Measurements from ENCODE around the gene CDH23. TPM values are rescaled to one million over a fixed set of nuclear protein-coding genes. Genes with fewer than 3 reads are reported as not detected.

CDH23 gene
- total and polyA plus RNA-seq, 2 donors (not counting 1 experiment from before 2014, with no cell fraction given), result 0.01 to 0.17 TPM

- Histone ChIP-seq H3K9me3 (ENCODE audit: control insufficient read depth, insufficient read depth, low read depth, low read length) (no peaks in the 10 kb centered on the region), H4K20me1 (ENCODE audit: control insufficient read depth, extremely low read depth, insufficient read depth, low read length) (no peaks in the 10 kb centered on the region), H3K27me3 (ENCODE audit: control insufficient read depth, insufficient read depth, low read length) (peaks cover 3% of the 10 kb centered on the region), H3K4me3 (replicated peaks in 1 of 4; ENCODE audit: control extremely low read depth in 1 of 4, insufficient read depth in 1 of 4, low read depth in 3 of 4, low read length in 4 of 4) (no peak overlapping the region), H3K4me2 (ENCODE audit: extremely low read depth, insufficient read depth, low read length) (no peak overlapping the region), H2AFZ (ENCODE audit: low read length) (no peak overlapping the region), H3K9ac (ENCODE audit: insufficient read depth, low read length) (no peak overlapping the region), H3K79me2 (ENCODE audit: control insufficient read depth, insufficient read depth, low read length) (no peaks in the 10 kb centered on the region), H3K36me3 (ENCODE audit: control insufficient read depth, insufficient read depth, low read length) (no peaks in the 10 kb centered on the region), H3K27ac (ENCODE audit: insufficient read depth, low read length) (no peak overlapping the region), H3K4me1 (ENCODE audit: control insufficient read depth, extremely low read depth, insufficient read depth, low read length) (no peaks in the 10 kb centered on the region)
- no peak for DNase-seq (ENCODE audit: low read depth in 2 of 2)
- TF ChIP-seq EZH2 (IDR thresholded peaks at IDR 0.05; ENCODE audit: low read length, missing control alignments), result no peak
These were observed 402.4 kb downstream of the CDH23 start for GRCh38 chr10:71799112-71799511.

GRCh38 chr10:71799608-71800453, 403.1 kb downstream of the CDH23 start:
- H2AFZ ChIP-seq (ENCODE audit: low read length), result no peak overlapping the region
- no peaks in the 10 kb centered on the region for H3K9me3 ChIP-seq (ENCODE audit: control insufficient read depth, insufficient read depth, low read depth, low read length)
- no peaks in the 10 kb centered on the region for H3K4me1 ChIP-seq (ENCODE audit: control insufficient read depth, extremely low read depth, insufficient read depth, low read length)
- H3K79me2 ChIP-seq (ENCODE audit: control insufficient read depth, insufficient read depth, low read length), result no peaks in the 10 kb centered on the region
- H3K4me2 ChIP-seq (ENCODE audit: extremely low read depth, insufficient read depth, low read length), result no peak overlapping the region
- no peak overlapping the region for H3K9ac ChIP-seq (ENCODE audit: insufficient read depth, low read length)
- no peak for TF ChIP-seq EZH2 (IDR thresholded peaks at IDR 0.05; ENCODE audit: low read length, missing control alignments)
- TF ChIP-seq CTCF (conservative IDR thresholded peaks at IDR 0.05 in 1 of 2, IDR thresholded peaks at IDR 0.05 in 1 of 2; ENCODE audit: low read depth in 1 of 2, low read length in 2 of 2), result no peak
- no peak overlapping the region for H3K4me3 ChIP-seq (replicated peaks in 1 of 4; ENCODE audit: control extremely low read depth in 1 of 4, insufficient read depth in 1 of 4, low read depth in 3 of 4, low read length in 4 of 4)
- no peaks in the 10 kb centered on the region for H3K36me3 ChIP-seq (ENCODE audit: control insufficient read depth, insufficient read depth, low read length)
- no peaks in the 10 kb centered on the region for H4K20me1 ChIP-seq (ENCODE audit: control insufficient read depth, extremely low read depth, insufficient read depth, low read length)
- DNase-seq (ENCODE audit: low read depth in 2 of 2), result no peak
- no peak overlapping the region for H3K27ac ChIP-seq (ENCODE audit: insufficient read depth, low read length)
- H3K27me3 ChIP-seq (ENCODE audit: control insufficient read depth, insufficient read depth, low read length), result no peaks in the 10 kb centered on the region

GRCh38 chr10:71801361-71801760, 404.6 kb downstream of the CDH23 start:
- H3K79me2 ChIP-seq (ENCODE audit: control insufficient read depth, insufficient read depth, low read length), result no peaks in the 10 kb centered on the region
- no peak overlapping the region for H3K27ac ChIP-seq (ENCODE audit: insufficient read depth, low read length)
- no peak overlapping the region for H2AFZ ChIP-seq (ENCODE audit: low read length)
- H3K9ac ChIP-seq (ENCODE audit: insufficient read depth, low read length), result no peak overlapping the region
- H3K4me3 ChIP-seq (replicated peaks in 1 of 4; ENCODE audit: control extremely low read depth in 1 of 4, insufficient read depth in 1 of 4, low read depth in 3 of 4, low read length in 4 of 4), result no peak overlapping the region
- no peaks in the 10 kb centered on the region for H4K20me1 ChIP-seq (ENCODE audit: control insufficient read depth, extremely low read depth, insufficient read depth, low read length)
- H3K36me3 ChIP-seq (ENCODE audit: control insufficient read depth, insufficient read depth, low read length), result no peaks in the 10 kb centered on the region
- no peak for DNase-seq (ENCODE audit: low read depth in 2 of 2)
- H3K4me1 ChIP-seq (ENCODE audit: control insufficient read depth, extremely low read depth, insufficient read depth, low read length), result no peaks in the 10 kb centered on the region
- peaks cover 10% of the 10 kb centered on the region for H3K27me3 ChIP-seq (ENCODE audit: control insufficient read depth, insufficient read depth, low read length)
- no peaks in the 10 kb centered on the region for H3K9me3 ChIP-seq (ENCODE audit: control insufficient read depth, insufficient read depth, low read depth, low read length)
- no peak overlapping the region for H3K4me2 ChIP-seq (ENCODE audit: extremely low read depth, insufficient read depth, low read length)
- TF ChIP-seq EZH2 (IDR thresholded peaks at IDR 0.05; ENCODE audit: low read length, missing control alignments), result no peak
- TF ChIP-seq CTCF (conservative IDR thresholded peaks at IDR 0.05 in 1 of 2, IDR thresholded peaks at IDR 0.05 in 1 of 2; ENCODE audit: low read depth in 1 of 2, low read length in 2 of 2), result no peak

Measured in fibroblast of lung (primary cell).